Astrocyte of the spinal cord (primary cell): Measurements from ENCODE around the gene CLC.
"Not testable (repeated sequence)": the region's sequence is repeated elsewhere in the genome, so short reads cannot be mapped to it uniquely, and the experiment has no call there.

Source experiments
- DNase-seq: peaks from one replicate; pipeline ENCODE4 v3.0.0; 2011; ENCODE audit warnings: low read depth, low spot score
- H3K4me3 ChIP-seq: 2 replicates; pipeline ENCODE4 v1.5.1; 2011; ENCODE audit warnings: low read depth, mild to moderate bottlenecking, low read length, moderate library complexity
- in situ Hi-C: cut with HindIII; loops from 2 replicates; pipeline ENCODE4 v1.10.0; 2017; ENCODE audit warnings: low sequenced_read_pairs
- TF ChIP-seq, protein P1 (sequence below): IDR thresholded peaks from 2 replicates; pipeline ENCODE4 v1.5.1; 2012; ENCODE audit warnings: low read depth, mild to moderate bottlenecking, low read length, inconsistent platforms

CLC gene

GRCh38 chr19:39737891-39738290, at the start of gene CLC:
Gene CLC, minus strand, starts transcription at chr19:39738029. Its CDS starts 77 bp downstream, at chr19:39737952.
- in situ Hi-C loops, result no loop called here
- H3K4me3 ChIP-seq, result no peak within 1 kb of the TSS
- TF ChIP-seq, protein P1, sequence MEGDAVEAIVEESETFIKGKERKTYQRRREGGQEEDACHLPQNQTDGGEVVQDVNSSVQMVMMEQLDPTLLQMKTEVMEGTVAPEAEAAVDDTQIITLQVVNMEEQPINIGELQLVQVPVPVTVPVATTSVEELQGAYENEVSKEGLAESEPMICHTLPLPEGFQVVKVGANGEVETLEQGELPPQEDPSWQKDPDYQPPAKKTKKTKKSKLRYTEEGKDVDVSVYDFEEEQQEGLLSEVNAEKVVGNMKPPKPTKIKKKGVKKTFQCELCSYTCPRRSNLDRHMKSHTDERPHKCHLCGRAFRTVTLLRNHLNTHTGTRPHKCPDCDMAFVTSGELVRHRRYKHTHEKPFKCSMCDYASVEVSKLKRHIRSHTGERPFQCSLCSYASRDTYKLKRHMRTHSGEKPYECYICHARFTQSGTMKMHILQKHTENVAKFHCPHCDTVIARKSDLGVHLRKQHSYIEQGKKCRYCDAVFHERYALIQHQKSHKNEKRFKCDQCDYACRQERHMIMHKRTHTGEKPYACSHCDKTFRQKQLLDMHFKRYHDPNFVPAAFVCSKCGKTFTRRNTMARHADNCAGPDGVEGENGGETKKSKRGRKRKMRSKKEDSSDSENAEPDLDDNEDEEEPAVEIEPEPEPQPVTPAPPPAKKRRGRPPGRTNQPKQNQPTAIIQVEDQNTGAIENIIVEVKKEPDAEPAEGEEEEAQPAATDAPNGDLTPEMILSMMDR, result no peak
- DNase-seq, result no peak

- DNase-seq, result no peak
- in situ Hi-C loops, result no loop called here
- no peak overlapping the region for H3K4me3 ChIP-seq
- TF ChIP-seq, protein P1, result no peak
Measured at GRCh38 chr19:39780894-39781293, 43.1 kb upstream of the CLC start.

DNA sequence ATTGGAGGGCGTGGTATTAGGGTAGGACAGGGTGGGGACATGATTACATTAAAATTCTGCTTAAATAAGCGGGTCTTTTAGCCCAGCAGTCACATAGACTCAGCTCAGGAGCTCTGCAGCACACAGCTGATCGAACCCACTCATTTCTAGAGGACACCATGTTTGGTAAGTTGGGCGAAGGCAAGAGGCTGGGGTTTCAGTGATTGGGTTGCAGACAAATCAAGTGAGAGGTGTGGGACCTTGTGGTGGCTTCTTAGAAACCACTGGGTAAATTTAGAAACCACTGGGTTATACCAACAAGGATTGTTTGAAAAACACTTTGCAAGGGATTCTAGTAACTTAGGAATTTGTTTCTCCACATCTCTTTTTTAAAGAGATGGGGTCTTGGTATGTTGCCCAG, 40.9 kb upstream of the CLC start, which contains the start of gene LEUTX:
LEUTX (plus strand) TSS at position 92 of the 400 bp plus-strand sequence; CDS start at position 159, 67 bp downstream.
- in situ Hi-C loops, result no loop called here
- TF ChIP-seq, protein P1, result no peak
- DNase-seq, result no peak
- no peak within 1 kb of the TSS for H3K4me3 ChIP-seq

- TF ChIP-seq, protein P1, result no peak
- DNase-seq, result no peak
- in situ Hi-C loops, result no loop called here
- no peak overlapping the region for H3K4me3 ChIP-seq
Measured at GRCh38 chr19:39768786-39769185, 31.0 kb upstream of the CLC start.

- DNase-seq, result no peak
- no peak overlapping the region for H3K4me3 ChIP-seq
- TF ChIP-seq, protein P1, result no peak
- in situ Hi-C loops, result no loop called here
Measured at GRCh38 chr19:39768334-39768733, 30.5 kb upstream of the CLC start.

DNA sequence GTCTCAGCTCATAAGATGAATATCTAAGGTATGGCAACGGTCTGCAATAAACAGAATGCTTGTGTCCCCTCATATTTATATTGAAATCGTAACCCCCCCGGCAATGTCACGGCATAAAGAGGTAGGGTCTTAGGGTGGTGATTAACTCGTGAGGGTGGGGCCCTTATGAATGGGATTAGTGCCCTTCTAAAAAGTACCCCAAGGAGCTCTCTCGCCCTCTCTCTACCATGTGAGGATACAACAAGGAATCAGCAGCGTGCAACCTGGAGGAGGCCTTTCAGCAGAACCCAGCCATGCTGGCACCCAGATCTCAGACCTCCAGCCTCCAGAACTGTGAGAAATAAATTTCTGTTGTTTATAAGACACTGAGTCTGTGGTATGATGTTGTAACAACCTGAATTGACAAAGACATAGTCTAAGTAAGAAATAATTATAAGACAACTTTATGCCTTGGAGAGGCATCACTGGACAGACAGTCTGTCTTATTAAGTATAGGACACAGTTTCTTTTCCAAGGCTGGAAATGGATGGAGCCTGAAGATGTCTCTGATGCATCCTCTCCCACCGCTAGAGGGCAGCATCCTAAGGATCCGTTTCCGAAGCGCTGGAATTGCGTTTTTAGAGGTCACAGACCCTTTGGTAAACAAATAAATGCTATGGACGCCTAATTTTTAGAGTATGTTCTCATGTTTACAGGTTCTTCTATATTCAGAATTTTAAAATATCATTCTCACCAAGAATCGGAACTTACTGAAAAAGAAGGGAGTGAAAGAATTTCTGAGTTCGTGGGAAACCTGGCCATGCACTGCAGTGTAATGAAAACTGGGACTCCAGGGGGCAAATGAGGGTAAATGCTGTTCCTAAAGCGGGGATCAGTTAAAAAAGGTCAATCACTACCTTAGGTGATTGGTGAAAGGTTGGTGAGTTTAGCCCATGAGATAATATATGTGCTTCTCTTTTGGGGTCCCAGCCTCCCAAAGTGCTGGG, 27.6 kb upstream of the CLC start:
- TF ChIP-seq, protein P1, result peak; percentile 87
- no peak overlapping the region for H3K4me3 ChIP-seq
- DNase-seq, result peak; percentile 29
- in situ Hi-C loops, result no loop called here

GRCh38 chr19:39761851-39762250, 24.0 kb upstream of the CLC start:
- DNase-seq, in situ Hi-C loops, H3K4me3 ChIP-seq: not testable (repeated sequence)
